Panc1 (cell line): ENCODE measurements around the gene SPX.

ENCODE experiments used
- SIN3A ChIP-seq: IDR thresholded peaks from 2 replicates; pipeline ENCODE4 v1.6.1; 2012; ENCODE audit warnings: low read depth, mild to moderate bottlenecking, low read length, moderate library complexity, borderline replicate concordance; ENCODE audit not compliant: insufficient read depth
- TF ChIP-seq, protein P1 (sequence below): fragments of 450-650 bp; IDR thresholded peaks from 2 replicates; pipeline ENCODE4 v1.5.1; 2017; ENCODE audit warnings: mild to moderate bottlenecking

DNA sequence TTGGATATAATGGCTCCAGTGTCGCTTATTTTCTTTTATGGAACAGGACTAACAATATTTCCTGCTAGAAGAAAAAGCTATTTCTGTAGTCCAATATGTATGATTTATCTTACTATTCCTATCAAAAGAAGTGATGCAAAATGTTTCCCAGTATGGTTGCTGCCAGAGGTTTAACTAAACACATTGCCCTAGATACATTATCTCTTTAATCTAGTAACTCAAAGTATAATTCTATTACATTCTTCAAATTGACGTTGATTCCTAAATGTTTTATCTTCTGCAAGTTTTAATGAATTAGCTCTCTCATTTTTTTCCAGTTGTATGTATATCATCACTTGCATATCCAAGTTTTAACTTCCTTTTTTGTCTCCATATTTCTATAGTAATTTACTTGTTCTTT lies 50.3 kb downstream of the SPX start:
- TF ChIP-seq, protein P1, sequence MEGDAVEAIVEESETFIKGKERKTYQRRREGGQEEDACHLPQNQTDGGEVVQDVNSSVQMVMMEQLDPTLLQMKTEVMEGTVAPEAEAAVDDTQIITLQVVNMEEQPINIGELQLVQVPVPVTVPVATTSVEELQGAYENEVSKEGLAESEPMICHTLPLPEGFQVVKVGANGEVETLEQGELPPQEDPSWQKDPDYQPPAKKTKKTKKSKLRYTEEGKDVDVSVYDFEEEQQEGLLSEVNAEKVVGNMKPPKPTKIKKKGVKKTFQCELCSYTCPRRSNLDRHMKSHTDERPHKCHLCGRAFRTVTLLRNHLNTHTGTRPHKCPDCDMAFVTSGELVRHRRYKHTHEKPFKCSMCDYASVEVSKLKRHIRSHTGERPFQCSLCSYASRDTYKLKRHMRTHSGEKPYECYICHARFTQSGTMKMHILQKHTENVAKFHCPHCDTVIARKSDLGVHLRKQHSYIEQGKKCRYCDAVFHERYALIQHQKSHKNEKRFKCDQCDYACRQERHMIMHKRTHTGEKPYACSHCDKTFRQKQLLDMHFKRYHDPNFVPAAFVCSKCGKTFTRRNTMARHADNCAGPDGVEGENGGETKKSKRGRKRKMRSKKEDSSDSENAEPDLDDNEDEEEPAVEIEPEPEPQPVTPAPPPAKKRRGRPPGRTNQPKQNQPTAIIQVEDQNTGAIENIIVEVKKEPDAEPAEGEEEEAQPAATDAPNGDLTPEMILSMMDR: no peak
- no peak for TF ChIP-seq SIN3A
